ENCODE results near the gene FYCO1.
A peak's percentile ranks its signal among the peaks of the same experiment; 100 is the strongest.

Gene FYCO1

GRCh38 chr3:45940004-45940780 is 55.4 kb downstream of the FYCO1 start:
- DNase-seq = no peak

DNA sequence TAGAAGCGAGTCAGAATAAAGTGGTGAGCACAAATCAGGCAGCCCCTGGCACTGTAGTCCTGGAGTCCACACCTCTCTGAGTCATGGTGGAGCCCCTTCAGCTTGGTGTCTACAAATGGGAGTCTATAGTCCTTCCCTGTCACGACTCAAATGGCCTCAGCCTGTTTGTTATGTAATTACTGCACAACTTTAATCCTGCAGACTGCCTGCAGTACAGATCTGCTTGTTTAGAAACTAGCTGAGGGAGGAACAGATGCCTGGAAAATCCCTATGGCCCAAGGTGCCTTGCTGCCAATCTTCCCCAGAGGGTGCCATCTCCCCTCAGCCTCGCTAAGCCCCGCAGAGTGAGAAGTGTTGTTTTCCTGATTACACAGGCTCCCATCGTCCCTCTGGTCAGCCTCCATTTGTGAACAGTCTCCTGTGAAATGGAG is 56.3 kb downstream of the FYCO1 start:
- DNase-seq = no peak

DNA sequence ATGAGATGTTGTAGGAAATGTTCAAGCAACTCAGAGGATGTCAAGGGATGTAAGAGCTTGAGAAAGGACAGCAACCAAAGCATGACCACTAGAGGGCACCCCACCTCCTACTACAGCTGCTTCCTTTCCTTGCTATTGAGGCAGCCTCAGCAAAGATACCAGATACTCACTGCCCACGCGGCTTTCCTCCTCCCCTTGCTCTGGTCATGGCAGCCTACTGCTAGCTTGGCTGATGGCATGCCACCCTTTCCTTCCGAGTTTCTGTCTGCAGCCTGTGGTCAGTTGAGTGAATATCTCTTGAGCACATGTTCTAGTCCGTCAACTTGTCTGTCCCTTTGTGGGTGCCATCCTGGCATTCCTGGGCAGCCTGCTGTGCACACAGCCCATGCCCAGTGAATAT is 56.8 kb downstream of the FYCO1 start:
- DNase-seq = peak; percentile 87

DNA sequence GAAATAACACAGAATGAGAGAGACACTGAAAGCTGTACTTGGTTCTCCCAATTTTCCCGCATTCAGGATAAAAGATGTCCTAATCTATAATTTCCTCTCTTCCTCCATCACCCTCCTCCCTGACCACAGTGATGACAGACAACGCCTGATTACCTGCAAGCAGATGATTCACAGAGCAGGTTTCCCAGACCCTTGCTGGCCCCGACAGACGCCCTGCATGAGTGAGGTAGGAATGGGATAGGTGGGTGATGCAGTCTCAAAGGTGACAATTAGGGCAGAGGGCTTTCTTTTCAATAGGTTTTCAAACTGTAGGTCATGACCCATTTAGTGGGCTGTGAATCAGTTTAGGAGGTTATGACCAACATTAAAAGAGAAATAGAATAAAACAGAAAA is 57.6 kb downstream of the FYCO1 start:
- no peak for DNase-seq

DNA sequence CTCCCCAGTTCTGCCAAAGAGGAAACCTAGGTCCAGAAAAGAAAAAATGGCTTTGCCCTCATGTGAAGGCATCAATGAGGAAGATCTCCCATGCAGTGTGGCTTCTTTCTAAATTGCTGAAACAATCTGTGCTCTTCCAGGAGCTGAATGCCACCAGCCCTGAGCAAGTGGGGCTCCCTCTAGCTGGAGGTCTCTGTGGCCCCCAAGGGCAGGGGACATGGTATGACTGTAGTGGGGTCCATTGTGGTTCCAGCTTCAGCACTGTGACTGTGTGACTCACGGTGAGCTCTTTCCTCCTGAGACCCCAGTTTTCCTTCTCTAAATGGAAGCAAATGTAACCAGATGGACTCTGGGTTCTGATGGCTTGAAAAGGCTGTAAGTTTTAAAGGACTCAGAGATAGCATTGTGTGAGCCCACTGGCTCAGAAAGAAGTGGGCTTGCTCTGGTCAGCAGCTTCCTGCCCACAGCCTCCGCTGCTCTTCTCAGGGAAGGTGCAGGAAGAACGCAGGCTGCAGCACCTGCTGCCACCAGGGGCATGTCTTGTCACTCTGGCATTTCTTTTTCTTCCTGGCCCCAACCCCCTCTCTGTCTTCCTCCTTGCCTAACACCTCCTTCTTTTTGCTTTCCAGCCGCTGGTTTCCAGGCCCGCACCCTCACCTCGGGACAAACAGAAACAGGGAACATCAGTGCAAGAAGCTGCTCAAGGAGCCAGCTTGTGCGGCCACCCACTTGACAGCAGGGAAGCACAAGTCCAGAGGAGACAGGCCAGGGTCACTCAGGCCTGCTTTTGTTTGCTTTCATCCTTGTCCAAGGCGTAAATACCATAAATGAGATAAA is 58.2 kb downstream of the FYCO1 start:
- DNase-seq = no peak

DNA sequence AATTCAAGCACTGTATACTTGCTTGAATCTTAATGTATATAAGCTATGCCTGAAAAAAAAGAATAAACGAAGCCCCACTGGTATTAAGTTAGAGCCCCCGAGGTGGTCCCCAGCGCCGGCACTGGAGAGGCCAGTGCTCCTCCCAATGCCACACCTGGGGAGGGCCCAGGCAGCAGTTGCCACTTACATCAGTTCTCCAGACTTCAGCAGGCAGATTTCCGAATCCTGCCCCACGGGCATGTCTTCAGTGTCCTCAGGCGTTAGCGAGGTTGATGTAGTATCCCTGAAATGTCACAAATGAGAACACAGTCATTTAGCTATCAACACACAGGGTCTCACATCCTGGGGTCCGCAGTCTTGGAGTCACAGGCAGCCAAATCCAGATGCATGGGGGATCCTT is 59.4 kb downstream of the FYCO1 start:
- DNase-seq = no peak

GRCh38 chr3:45933591-45933990 is 62.0 kb downstream of the FYCO1 start:
- no peak for DNase-seq

GRCh38 chr3:45932112-45932511 is 63.5 kb downstream of the FYCO1 start:
- no peak for DNase-seq

DNA sequence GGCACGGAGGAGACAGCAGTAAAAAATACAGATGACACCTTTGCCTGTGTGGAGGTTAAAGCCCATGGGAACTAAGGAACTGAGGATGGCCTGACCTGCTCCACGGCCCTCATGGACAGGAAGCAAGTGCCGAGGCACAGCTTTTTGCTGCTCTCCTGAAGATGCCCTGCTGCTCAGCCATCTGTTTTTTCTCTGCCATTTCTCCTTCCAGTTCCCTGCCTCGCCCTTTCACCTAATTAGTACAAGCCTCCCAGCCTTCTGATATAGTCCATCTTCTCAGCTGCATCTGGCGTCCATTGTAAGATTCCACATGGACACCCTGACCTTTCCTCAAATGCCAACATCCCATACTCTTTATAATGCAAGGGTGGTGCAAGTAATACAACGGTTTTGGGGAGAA is 64.1 kb downstream of the FYCO1 start:
- no peak for DNase-seq

DNA sequence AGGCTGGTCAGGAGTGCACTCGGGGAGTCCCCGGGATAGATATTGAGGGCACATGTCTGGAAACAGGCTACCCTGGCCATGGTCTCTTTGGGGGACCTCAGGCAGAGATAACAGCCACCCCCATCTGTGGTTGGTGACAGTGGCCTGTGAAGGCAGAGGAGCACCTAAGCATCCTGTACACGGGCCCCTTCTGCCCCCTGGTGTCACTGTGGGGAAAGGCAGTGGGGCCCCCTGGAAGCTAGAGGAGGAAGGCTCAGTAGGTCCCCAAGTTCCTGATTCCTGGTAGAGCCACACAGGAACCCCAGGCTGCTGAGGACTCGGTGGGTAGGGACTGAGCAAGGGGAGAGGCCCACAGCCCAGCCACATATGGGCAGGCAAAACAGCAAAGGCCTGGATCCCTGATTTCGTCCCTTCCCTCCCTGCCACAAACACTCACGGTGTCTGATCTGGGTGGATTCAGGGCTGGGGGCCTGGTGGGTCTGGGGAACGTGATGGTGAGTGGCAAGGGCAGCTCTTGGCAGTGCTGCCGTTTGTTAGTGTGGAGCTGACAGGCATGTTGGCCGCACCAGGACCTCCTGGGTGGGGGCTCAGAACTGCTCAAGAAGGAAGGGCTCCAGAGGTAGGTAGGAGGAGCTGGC is 66.5 kb downstream of the FYCO1 start:
- peak; percentile 5 for DNase-seq

GRCh38 chr3:45927881-45928280 is 67.7 kb downstream of the FYCO1 start:
- DNase-seq = no peak

DNA sequence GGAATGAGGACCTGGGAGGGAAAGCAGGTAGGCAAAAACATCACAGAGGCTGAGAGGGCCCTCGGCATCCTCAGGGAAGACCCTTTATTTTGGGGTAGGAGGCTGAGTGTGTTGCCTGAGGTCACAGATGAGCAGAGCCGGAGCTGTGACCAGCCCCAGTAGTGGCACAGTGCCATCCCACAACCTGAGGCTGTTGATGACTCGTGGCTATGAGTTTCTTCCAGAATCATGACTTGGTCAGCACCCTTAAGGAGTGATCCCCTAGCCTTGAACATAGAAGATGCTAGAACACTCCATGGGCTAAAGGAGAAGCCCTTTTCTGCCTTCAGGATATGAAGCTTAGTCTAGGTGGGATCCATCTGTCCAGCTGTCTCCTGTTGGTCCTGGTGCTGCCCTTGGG is 71.9 kb downstream of the FYCO1 start:
- no peak for DNase-seq

- DNase-seq = no peak
Observed at GRCh38 chr3:45922950-45923590, 72.6 kb downstream of the FYCO1 start.

DNA sequence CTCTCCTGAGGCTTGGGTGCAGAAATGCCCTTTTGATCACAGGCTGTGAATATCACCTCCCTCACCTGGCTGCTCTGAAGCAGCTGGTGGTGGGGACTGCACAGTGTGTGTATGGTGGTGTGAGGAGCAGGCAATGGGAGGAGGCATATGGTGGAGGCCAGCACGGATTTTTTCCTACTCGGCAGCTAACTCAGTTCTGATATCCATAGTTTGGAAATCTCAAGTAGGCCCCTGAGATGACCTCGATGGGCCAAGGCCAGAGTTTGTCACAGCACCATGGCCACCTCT is 73.6 kb downstream of the FYCO1 start:
- DNase-seq = no peak

DNA sequence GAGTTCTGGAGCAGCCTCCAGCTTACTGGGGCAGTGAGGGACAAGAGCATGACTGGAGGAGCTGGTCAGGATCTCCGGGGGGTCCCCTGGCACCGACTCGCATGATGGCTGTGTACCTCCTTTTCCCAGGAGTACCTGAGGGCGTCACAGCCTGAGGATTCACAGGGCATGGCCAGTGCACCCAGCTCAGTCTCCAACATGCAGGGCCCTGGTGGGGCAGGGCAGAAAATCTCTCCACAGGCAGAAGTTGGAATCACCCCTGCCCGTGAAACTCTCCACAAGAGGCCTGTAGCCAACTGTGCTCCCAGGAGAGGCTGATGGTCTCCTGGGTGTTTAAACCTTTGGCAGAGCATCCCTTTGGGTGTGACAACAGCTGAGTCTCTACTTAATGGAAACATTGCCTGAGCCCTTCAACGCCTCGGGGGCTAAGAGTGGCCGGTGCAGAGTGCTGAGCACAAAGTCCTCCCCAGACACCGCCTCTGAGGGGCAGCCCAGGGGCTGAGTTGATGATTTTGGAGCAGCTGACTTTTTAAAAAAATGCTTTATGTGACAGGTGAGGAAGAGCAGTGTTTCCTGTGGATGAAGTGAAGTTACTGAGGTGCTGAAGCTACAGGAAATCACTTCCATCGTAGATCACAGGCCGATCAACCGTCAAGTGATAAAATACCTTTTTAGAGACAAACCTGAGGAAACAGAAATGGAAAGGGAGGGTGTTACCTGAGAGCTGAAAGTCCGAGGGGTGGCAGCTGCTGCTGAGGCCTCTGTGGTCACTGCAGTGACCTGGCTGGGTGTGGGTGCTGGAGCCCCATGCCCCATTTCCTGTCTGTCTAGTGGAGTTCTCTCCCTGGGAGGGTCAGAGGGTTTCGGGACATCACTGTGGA is 74.2 kb downstream of the FYCO1 start:
- no peak for DNase-seq

GRCh38 chr3:45917146-45917898 is 78.3 kb downstream of the FYCO1 start:
- no peak for DNase-seq

- DNase-seq = no peak
Observed at GRCh38 chr3:45915518-45916231, 79.9 kb downstream of the FYCO1 start.

DNA sequence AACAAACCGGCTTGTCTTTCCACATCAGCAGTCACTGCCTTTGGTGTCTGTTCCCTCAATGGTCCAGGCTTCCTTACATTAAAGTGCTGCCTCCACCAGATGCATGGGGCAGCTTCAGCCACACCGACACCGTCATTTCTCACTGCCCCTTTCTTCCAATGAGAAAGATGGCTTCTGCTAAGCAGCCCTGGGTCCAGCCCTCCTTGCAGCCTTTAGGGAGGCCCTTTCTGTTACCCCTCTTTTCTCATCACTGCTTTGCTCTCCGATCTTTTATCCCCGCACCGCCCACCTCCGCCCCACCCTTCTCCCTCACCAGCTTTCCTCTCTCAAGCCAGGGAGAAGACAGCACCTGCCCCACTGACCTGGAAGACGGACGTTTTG is 80.6 kb downstream of the FYCO1 start:
- DNase-seq = no peak

GRCh38 chr3:45914362-45915058 is 81.1 kb downstream of the FYCO1 start:
- DNase-seq = no peak

DNA sequence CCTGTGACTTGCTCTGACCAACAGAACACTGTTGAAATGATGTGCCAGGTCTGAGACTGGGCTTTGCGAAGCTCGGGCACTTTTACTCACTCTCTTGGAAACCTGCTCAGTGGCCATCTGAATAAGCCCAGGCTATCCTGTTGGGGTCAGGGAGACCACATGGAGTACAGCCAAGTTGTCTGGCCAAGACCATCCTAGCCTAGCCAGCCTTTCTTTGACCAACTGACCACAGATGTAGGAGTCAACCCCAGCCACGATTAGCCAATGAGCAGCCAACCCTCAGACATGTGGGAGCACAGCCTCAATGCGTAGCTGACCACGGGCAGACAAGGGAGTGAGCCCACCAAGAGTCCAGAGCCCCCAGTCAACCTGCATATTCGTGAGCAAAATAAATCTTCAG is 83.2 kb downstream of the FYCO1 start:
- no peak for DNase-seq
